Astrocyte (in vitro differentiated cells and primary cell): ENCODE results near the gene OR52W1. TPM values are rescaled to one million over a fixed set of nuclear protein-coding genes. Genes with fewer than 3 reads are reported as not detected.

ENCODE experiments used
- DNase-seq: peaks from one replicate; pipeline ENCODE4 v3.0.0-alpha.2; 2010; ENCODE audit warnings: low read depth
- FAIRE-seq: peaks from 2 replicates; lab custom pipeline; 2011; peaks lifted over from hg19 to GRCh38; lab: Jason Lieb, UNC
- H2AFZ ChIP-seq: 2 replicates; pipeline ENCODE4 v1.6.0; 2012; ENCODE audit warnings: low read depth, low read length, inconsistent platforms
- H3K27ac ChIP-seq: 2 replicates; pipeline ENCODE4 v1.5.1; 2011; ENCODE audit warnings: low read depth, low read length, inconsistent platforms
- H3K27me3 ChIP-seq: 2 replicates; pipeline ENCODE4 v1.6.0; 2011; ENCODE audit warnings: low read length, inconsistent platforms; ENCODE audit not compliant: insufficient read depth
- H3K36me3 ChIP-seq: 2 replicates; pipeline ENCODE4 v1.5.1; 2011; ENCODE audit warnings: low read length, inconsistent platforms; ENCODE audit not compliant: insufficient read depth
- H3K4me1 ChIP-seq: 2 replicates; pipeline ENCODE4 v1.5.1; 2011; ENCODE audit warnings: low read length, inconsistent platforms; ENCODE audit not compliant: insufficient read depth
- H3K4me2 ChIP-seq: 2 replicates; pipeline ENCODE4 v1.6.0; 2012; ENCODE audit warnings: low read length, inconsistent platforms
- H3K4me3 ChIP-seq: 2 replicates; pipeline ENCODE4 v1.5.1; 2011; ENCODE audit warnings: low read depth, mild to moderate bottlenecking, low read length, inconsistent platforms; ENCODE audit not compliant: insufficient read depth
- H3K79me2 ChIP-seq: 2 replicates; pipeline ENCODE4 v1.6.0; 2012; ENCODE audit warnings: mild to moderate bottlenecking, low read length, inconsistent platforms; ENCODE audit not compliant: insufficient read depth
- H3K9ac ChIP-seq: 2 replicates; pipeline ENCODE4 v1.6.0; 2012; ENCODE audit warnings: mild to moderate bottlenecking, low read length, inconsistent platforms
- H3K9me3 ChIP-seq: 2 replicates; pipeline ENCODE4 v1.5.1; 2012; ENCODE audit warnings: low read depth, mild to moderate bottlenecking, low read length, inconsistent platforms; ENCODE audit not compliant: insufficient read depth
- H4K20me1 ChIP-seq: 2 replicates; pipeline ENCODE4 v1.6.0; 2012; ENCODE audit warnings: low read length, inconsistent platforms; ENCODE audit not compliant: insufficient read depth
- H3K27ac Mint-ChIP-seq: one replicate; pipeline ENCODE4 v1.8.0; 2021; ENCODE audit warnings: mild to moderate bottlenecking, mixed read lengths; ENCODE audit not compliant: unreplicated experiment
- H3K27me3 Mint-ChIP-seq: one replicate; pipeline ENCODE4 v1.8.0; 2021; ENCODE audit warnings: low read depth, mixed read lengths; ENCODE audit not compliant: unreplicated experiment
- H3K36me3 Mint-ChIP-seq: one replicate; pipeline ENCODE4 v1.8.0; 2021; ENCODE audit warnings: low read depth, mixed read lengths; ENCODE audit not compliant: unreplicated experiment
- H3K4me1 Mint-ChIP-seq: one replicate; pipeline ENCODE4 v1.8.0; 2021; ENCODE audit warnings: low read depth, mixed read lengths; ENCODE audit not compliant: unreplicated experiment
- H3K4me3 Mint-ChIP-seq: one replicate; pipeline ENCODE4 v1.8.0; 2021; ENCODE audit warnings: mild to moderate bottlenecking, moderate library complexity, mixed read lengths; ENCODE audit not compliant: unreplicated experiment
- H3K9me3 Mint-ChIP-seq: one replicate; pipeline ENCODE4 v1.8.0; 2021; ENCODE audit warnings: mild to moderate bottlenecking, mixed read lengths; ENCODE audit not compliant: unreplicated experiment
- CTCF ChIP-seq: IDR thresholded peaks from 2 replicates; pipeline ENCODE4 v1.5.1; 2011; ENCODE audit warnings: low read depth, mild to moderate bottlenecking, inconsistent platforms, low read length, moderate library complexity; ENCODE audit not compliant: insufficient read depth
- EZH2 ChIP-seq: IDR thresholded peaks from 2 replicates; pipeline ENCODE4 v1.6.1; 2012; ENCODE audit warnings: mild to moderate bottlenecking, low read length, inconsistent platforms; ENCODE audit not compliant: insufficient read depth
- total RNA-seq: library from RNA; stranded (reverse); gene quantifications from 2 replicates; pipeline ENCODE4 v1.2.1, GENCODE V29; 2021

The OR52W1 gene
- total RNA-seq, 1 donor from 2014 or later = not detected

- Mint-ChIP-seq H3K27me3 (peaks cover 4% of the 10 kb centered on the region), H3K4me3 (no peak overlapping the region), H3K4me1 (peaks cover 8% of the 10 kb centered on the region), H3K9me3 (peaks cover 3% of the 10 kb centered on the region), H3K27ac (no peak overlapping the region), H3K36me3 (peaks cover 2% of the 10 kb centered on the region)
- Histone ChIP-seq H3K4me1 (peaks cover 6% of the 10 kb centered on the region), H3K9me3 (no peaks in the 10 kb centered on the region), H3K9ac (no peak overlapping the region), H4K20me1 (peaks cover 8% of the 10 kb centered on the region), H3K27ac (no peak overlapping the region), H3K4me2 (no peak overlapping the region), H3K36me3 (no peaks in the 10 kb centered on the region), H3K4me3 (no peak overlapping the region), H3K27me3 (no peaks in the 10 kb centered on the region), H2AFZ (no peak overlapping the region), H3K79me2 (peaks cover 22% of the 10 kb centered on the region)
- FAIRE-seq (no peak), DNase-seq (no peak)
- TF ChIP-seq EZH2 = no peak
- TF ChIP-seq CTCF = no peak
Measured at GRCh38 chr11:6237266-6237665, 38.2 kb downstream of the OR52W1 start.

- TF ChIP-seq CTCF = no peak
- TF ChIP-seq EZH2 = no peak
- Mint-ChIP-seq H3K36me3 (peaks cover 2% of the 10 kb centered on the region), H3K9me3 (peaks cover 3% of the 10 kb centered on the region), H3K4me3 (no peak overlapping the region), H3K27me3 (peaks cover 5% of the 10 kb centered on the region), H3K4me1 (peaks cover 8% of the 10 kb centered on the region), H3K27ac (no peak overlapping the region)
- no peak for FAIRE-seq
- no peak for DNase-seq
- Histone ChIP-seq H4K20me1 (peaks cover 7% of the 10 kb centered on the region), H3K9ac (no peak overlapping the region), H2AFZ (no peak overlapping the region), H3K36me3 (no peaks in the 10 kb centered on the region), H3K4me3 (no peak overlapping the region), H3K79me2 (peaks cover 16% of the 10 kb centered on the region), H3K9me3 (no peaks in the 10 kb centered on the region), H3K4me2 (no peak overlapping the region), H3K4me1 (peaks cover 6% of the 10 kb centered on the region), H3K27me3 (no peaks in the 10 kb centered on the region), H3K27ac (no peak overlapping the region)
Measured at GRCh38 chr11:6237761-6238302, 38.8 kb downstream of the OR52W1 start.

GRCh38 chr11:6238902-6239301 is 39.9 kb downstream of the OR52W1 start, which contains the start of gene CNGA4:
Gene CNGA4 (plus strand): TSS chr11:6239089. CDS start chr11:6239207, 118 bp downstream.
- H3K27me3 ChIP-seq = no peaks in the 10 kb centered on the region
- no peak within 1 kb of the TSS for H2AFZ ChIP-seq
- Mint-ChIP-seq H3K9me3 (peaks cover 3% of the 10 kb centered on the region), H3K4me3 (no peak within 1 kb of the TSS), H3K27me3 (peaks cover 12% of the 10 kb centered on the region), H3K27ac (no peak within 1 kb of the TSS), H3K36me3 (peaks cover 2% of the 10 kb centered on the region), H3K4me1 (peaks cover 1% of the 10 kb centered on the region)
- DNase-seq (no peak), FAIRE-seq (no peak)
- no peaks in the 10 kb centered on the region for H3K36me3 ChIP-seq
- peaks cover 2% of the 10 kb centered on the region for H4K20me1 ChIP-seq
- H3K27ac ChIP-seq = no peak within 1 kb of the TSS
- H3K79me2 ChIP-seq = peaks cover 5% of the 10 kb centered on the region
- H3K4me2 ChIP-seq = no peak within 1 kb of the TSS
- TF ChIP-seq EZH2 = no peak
- no peak for TF ChIP-seq CTCF
- no peak within 1 kb of the TSS for H3K9ac ChIP-seq
- no peak within 1 kb of the TSS for H3K4me3 ChIP-seq
- H3K9me3 ChIP-seq = no peaks in the 10 kb centered on the region
- peaks cover 1% of the 10 kb centered on the region for H3K4me1 ChIP-seq
